ENCODE data around the gene IPMK.

DNA sequence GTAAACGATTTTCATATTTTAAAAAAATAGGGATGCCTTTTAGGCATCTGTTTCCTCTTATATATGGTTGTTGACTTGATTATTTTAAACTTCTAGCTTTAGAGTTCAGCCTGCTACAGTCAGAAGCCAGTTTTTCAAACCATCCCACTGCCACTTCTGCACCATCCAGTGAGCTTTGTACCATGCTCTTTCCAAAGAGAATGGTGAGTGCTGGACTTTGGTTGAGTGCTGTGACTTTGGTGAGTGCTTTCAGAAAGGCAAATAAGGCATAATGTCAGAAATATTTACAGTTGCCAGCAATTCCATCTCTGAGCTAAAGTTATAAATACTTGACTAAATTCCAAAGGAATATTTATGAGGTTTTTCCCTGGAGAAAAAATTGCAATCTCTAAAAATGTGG, 117.4 kb downstream of the IPMK start:
- TF ChIP-seq EZH2 (IDR thresholded peaks at IDR 0.05; ENCODE audit: insufficient read depth, poor library complexity, severe bottlenecking) = no peak
- TF ChIP-seq EZH2phosphoT487 (IDR thresholded peaks at IDR 0.05; ENCODE audit: insufficient read depth, low read depth) = no peak
